Activated CD8-positive, alpha-beta T cell treated with anti-CD3 and anti-CD28 coated beads for 36 hours (primary cell): ENCODE measurements around the gene SYK. TPM values are rescaled to one million over a fixed set of nuclear protein-coding genes. Genes with fewer than 3 reads are reported as not detected.

Source experiments
- ATAC-seq: fragments of 200-7000 bp; cut with Tn5 transposase; one replicate; pipeline ENCODE4 v1.10.0; 2021; ENCODE audit warnings: mild to moderate bottlenecking, moderate library complexity
- CTCF ChIA-PET: fragments of 350-600 bp; sonication (Branson Sonifier 250); formaldehyde crosslinking; loops from one replicate; lab custom pipeline; 2021; ENCODE audit warnings: antibody characterized with exemption; lab: Charles Lee
- POLR2A ChIA-PET: fragments of 350-600 bp; sonication (Branson Sonifier 250); formaldehyde crosslinking; loops from one replicate; lab custom pipeline; 2021; ENCODE audit warnings: antibody characterized with exemption; lab: Charles Lee
- DNase-seq: peaks from one replicate; pipeline ENCODE4 v3.0.0-alpha.2; 2020
- H3K27ac Mint-ChIP-seq: one replicate; pipeline ENCODE4 v1.8.0; 2021; ENCODE audit warnings: mild to moderate bottlenecking, mixed read lengths
- H3K27me3 Mint-ChIP-seq: one replicate; pipeline ENCODE4 v1.8.0; 2021; ENCODE audit warnings: mixed read lengths
- H3K36me3 Mint-ChIP-seq: one replicate; pipeline ENCODE4 v1.8.0; 2021; ENCODE audit warnings: low read depth, mixed read lengths
- H3K4me1 Mint-ChIP-seq: one replicate; pipeline ENCODE4 v1.8.0; 2021; ENCODE audit warnings: low read depth, mixed read lengths
- H3K4me3 Mint-ChIP-seq: one replicate; pipeline ENCODE4 v1.8.0; 2021; ENCODE audit warnings: mild to moderate bottlenecking, moderate library complexity, mixed read lengths
- H3K9me3 Mint-ChIP-seq: one replicate; pipeline ENCODE4 v1.8.0; 2021; ENCODE audit warnings: mixed read lengths
- CTCF ChIP-seq: fragments of 200-600 bp; IDR thresholded peaks from one replicate; pipeline ENCODE4 v1.8.0; 2022; ENCODE audit warnings: antibody characterized with exemption, mild to moderate bottlenecking
- intact Hi-C: fragments of 100-400 bp; cut with micrococcal nuclease; formaldehyde crosslinking; loops from one replicate; pipeline ENCODE4 v1.10.0; 2022
- total RNA-seq, 2 experiments: library from RNA; stranded (reverse); gene quantifications; one replicate each; pipeline ENCODE4 v1.2.3, GENCODE V29; 2021

Gene SYK
- total RNA-seq, 2 experiments from 2014 or later: 0.20 to 0.56 TPM

- no peak for ATAC-seq
- Mint-ChIP-seq H3K27ac (no peak overlapping the region), H3K27me3 (no peaks in the 10 kb centered on the region), H3K36me3 (no peaks in the 10 kb centered on the region), H3K4me1 (no peaks in the 10 kb centered on the region), H3K9me3 (no peaks in the 10 kb centered on the region), H3K4me3 (no peak overlapping the region)
- DNase-seq: no peak
- intact Hi-C loops: no loop called here
- ChIA-PET POLR2A (no interaction called here), CTCF (no interaction called here)
- no peak for TF ChIP-seq CTCF
These were observed 107.6 kb downstream of the SYK start for GRCh38 chr9:90909225-90909624.

- CTCF ChIA-PET: no interaction called here
- H3K27me3 Mint-ChIP-seq: no peaks in the 10 kb centered on the region
- H3K27ac Mint-ChIP-seq: no peak overlapping the region
- intact Hi-C loops: loop anchor here (10.0 kb wide), 1 partner anchor 775 kb away; no protein-coding TSS in a partner anchor
- no peak for DNase-seq
- H3K4me1 Mint-ChIP-seq: no peaks in the 10 kb centered on the region
- no peak overlapping the region for H3K4me3 Mint-ChIP-seq
- H3K36me3 Mint-ChIP-seq: no peaks in the 10 kb centered on the region
- TF ChIP-seq CTCF: no peak
- POLR2A ChIA-PET: no interaction called here
- no peak for ATAC-seq
- no peaks in the 10 kb centered on the region for H3K9me3 Mint-ChIP-seq
These were observed 108.2 kb downstream of the SYK start for GRCh38 chr9:90909747-90910283.

- Mint-ChIP-seq H3K27me3 (no peaks in the 10 kb centered on the region), H3K9me3 (no peaks in the 10 kb centered on the region), H3K27ac (no peak overlapping the region), H3K4me1 (no peaks in the 10 kb centered on the region), H3K36me3 (no peaks in the 10 kb centered on the region), H3K4me3 (no peak overlapping the region)
- no peak for DNase-seq
- no peak for TF ChIP-seq CTCF
- POLR2A ChIA-PET: interaction anchor here (1.1 to 1.5 kb wide), 2 partner anchors 62 to 820 kb away, joined by 3 read pairs; no protein-coding TSS in a partner anchor
- CTCF ChIA-PET: interaction anchor here (0.6 to 3.5 kb wide), 41 partner anchors 8 to 820 kb away, joined by 3 to 60 read pairs (median 5); partner anchors contain the start of gene NFIL3
- intact Hi-C loops: loop anchor here (2.0 to 10.0 kb wide), 2 partner anchors 513 to 771 kb away; no protein-coding TSS in a partner anchor
- no peak for ATAC-seq
These were observed 112.6 kb downstream of the SYK start for GRCh38 chr9:90914196-90914595.

GRCh38 chr9:90914868-90915483 lies 113.4 kb downstream of the SYK start:
- intact Hi-C loops: loop anchor here (2.0 to 10.0 kb wide), 3 partner anchors 117 to 770 kb away; no protein-coding TSS in a partner anchor
- DNase-seq (peak; percentile 80), ATAC-seq (peak; percentile 99)
- H3K4me3 Mint-ChIP-seq: no peak overlapping the region
- H3K27ac Mint-ChIP-seq: no peak overlapping the region
- H3K9me3 Mint-ChIP-seq: no peaks in the 10 kb centered on the region
- no peaks in the 10 kb centered on the region for H3K4me1 Mint-ChIP-seq
- H3K36me3 Mint-ChIP-seq: no peaks in the 10 kb centered on the region
- ChIA-PET POLR2A (interaction anchor here (1.1 to 1.5 kb wide), 2 partner anchors 61 to 819 kb away, joined by 3 read pairs; no protein-coding TSS in a partner anchor), CTCF (interaction anchor here (0.6 to 3.5 kb wide), 66 partner anchors 8 to 1225 kb away, joined by 3 to 60 read pairs (median 4); partner anchors contain the start of genes NFIL3 and ROR2)
- H3K27me3 Mint-ChIP-seq: no peaks in the 10 kb centered on the region
- peak; percentile 90 for TF ChIP-seq CTCF

- Mint-ChIP-seq H3K9me3 (no peaks in the 10 kb centered on the region), H3K27me3 (peaks cover 3% of the 10 kb centered on the region), H3K4me1 (no peaks in the 10 kb centered on the region), H3K4me3 (no peak overlapping the region), H3K27ac (no peak overlapping the region), H3K36me3 (no peaks in the 10 kb centered on the region)
- peak; percentile 71 for DNase-seq
- intact Hi-C loops: loop anchor here (2.0 to 10.0 kb wide), 3 partner anchors 117 to 769 kb away; no protein-coding TSS in a partner anchor
- ChIA-PET POLR2A (interaction anchor here (1.1 kb wide), 1 partner anchor 819 kb away, joined by 3 read pairs; no protein-coding TSS in a partner anchor), CTCF (interaction anchor here (0.6 to 3.5 kb wide), 54 partner anchors 9 to 1224 kb away, joined by 3 to 60 read pairs (median 4); partner anchors contain the start of gene NFIL3)
- TF ChIP-seq CTCF: no peak
- ATAC-seq: peak; percentile 44
These were observed 114.1 kb downstream of the SYK start for GRCh38 chr9:90915693-90916092.
